HG02943 (cell line): Measurements from ENCODE around the gene ZKSCAN5.
"Not testable (repeated sequence)": the region's sequence is repeated elsewhere in the genome, so short reads cannot be mapped to it uniquely, and the experiment has no call there.

Experiments used
- ATAC-seq: cut with Tn5 transposase; IDR thresholded peaks from one replicate; pipeline ENCODE4 v1.9.1; 2021; ENCODE audit warnings: mild to moderate bottlenecking, low read depth, moderate library complexity; ENCODE audit not compliant: unreplicated experiment

ZKSCAN5 gene

GRCh38 chr7:99497766-99498545, 6.5 kb upstream of the ZKSCAN5 start:
- ATAC-seq = no peak

GRCh38 chr7:99498546-99498944, 5.9 kb upstream of the ZKSCAN5 start:
- ATAC-seq = no peak

GRCh38 chr7:99499371-99499720, 5.1 kb upstream of the ZKSCAN5 start:
- ATAC-seq = no peak

GRCh38 chr7:99499721-99500636, 4.5 kb upstream of the ZKSCAN5 start, which contains the start of gene ZNF394:
Gene ZNF394 (minus strand): TSS chr7:99500281. CDS start chr7:99500093, 188 bp downstream.
- peak; percentile 46 for ATAC-seq

GRCh38 chr7:99500637-99501009, 3.8 kb upstream of the ZKSCAN5 start:
- no peak for ATAC-seq

GRCh38 chr7:99501236-99501635, 3.2 kb upstream of the ZKSCAN5 start:
- ATAC-seq = not testable (repeated sequence)

- no peak for ATAC-seq
These were observed 220 bp upstream of the ZKSCAN5 start for GRCh38 chr7:99504281-99504602.

GRCh38 chr7:99505324-99505662, 831 bp downstream of the ZKSCAN5 start:
- ATAC-seq = peak; percentile 13

- no peak for ATAC-seq
These were observed 9.6 kb downstream of the ZKSCAN5 start for GRCh38 chr7:99514050-99514449.

- ATAC-seq = no peak
These were observed 16.9 kb downstream of the ZKSCAN5 start for GRCh38 chr7:99521399-99521798.

GRCh38 chr7:99525713-99526440, 21.4 kb downstream of the ZKSCAN5 start:
- no peak for ATAC-seq

- ATAC-seq = no peak
These were observed 26.9 kb downstream of the ZKSCAN5 start for GRCh38 chr7:99531354-99531765.

GRCh38 chr7:99535667-99536066, 31.2 kb downstream of the ZKSCAN5 start:
- no peak for ATAC-seq

GRCh38 chr7:99539213-99539811, 34.9 kb downstream of the ZKSCAN5 start:
- no peak for ATAC-seq

- no peak for ATAC-seq
These were observed 36.1 kb downstream of the ZKSCAN5 start for GRCh38 chr7:99540542-99540941.

GRCh38 chr7:99541212-99541611, 36.8 kb downstream of the ZKSCAN5 start:
- ATAC-seq = no peak

GRCh38 chr7:99543081-99543671, 38.7 kb downstream of the ZKSCAN5 start:
- no peak for ATAC-seq

GRCh38 chr7:99543916-99544315, 39.5 kb downstream of the ZKSCAN5 start:
- ATAC-seq = no peak

GRCh38 chr7:99545308-99545707, 40.8 kb downstream of the ZKSCAN5 start:
- not testable (repeated sequence) for ATAC-seq

GRCh38 chr7:99549545-99549944, 45.1 kb downstream of the ZKSCAN5 start:
- ATAC-seq = not testable (repeated sequence)
